AG04450 (cell line): Measurements from ENCODE around the gene ASB12. TPM values are rescaled to one million over a fixed set of nuclear protein-coding genes. Genes with fewer than 3 reads are reported as not detected.

Source experiments
- CTCF ChIA-PET: fragments of 300-600, 350-600 bp; formaldehyde crosslinking; extraction: SDS; loops from one replicate; lab custom pipeline; 2022; ENCODE audit warnings: antibody characterized with exemption, inconsistent platforms; lab: Charles Lee
- POLR2A ChIA-PET: fragments of 350-600 bp; formaldehyde crosslinking; extraction: SDS; loops from one replicate; lab custom pipeline; 2021; ENCODE audit warnings: antibody characterized with exemption, inconsistent platforms; lab: Yijun Ruan, JAX
- DNase-seq: peaks from one replicate; pipeline ENCODE4 v3.0.0-alpha.2; 2011; ENCODE audit warnings: low read depth, low spot score
- H3K27ac ChIP-seq: one replicate; pipeline ENCODE4 v1.5.1; 2012; ENCODE audit warnings: low read depth, low read length, control low read depth
- H3K27me3 ChIP-seq: one replicate; pipeline ENCODE4 v1.6.0; 2012; ENCODE audit warnings: low read length; ENCODE audit not compliant: control insufficient read depth, insufficient read depth
- H3K4me3 ChIP-seq: 2 replicates; pipeline ENCODE4 v1.5.1; 2011; ENCODE audit warnings: mild to moderate bottlenecking, low read depth, low read length, control low read depth
- H3K9me3 ChIP-seq: 2 replicates; pipeline ENCODE4 v1.5.1; 2012; ENCODE audit warnings: low read length; ENCODE audit not compliant: control insufficient read depth, insufficient read depth
- CTCF ChIP-seq: IDR thresholded peaks from 2 replicates; pipeline ENCODE4 v1.5.1; 2011; ENCODE audit warnings: low read depth, low read length, control low read depth, inconsistent platforms
- polyA plus RNA-seq: library from polyadenylated mRNA; depleted of rRNA; stranded (reverse); fragments of >200 nt; gene quantifications from 2 replicates; pipeline ENCODE4 v1.2.3, GENCODE V29; 2011

Gene ASB12
- polyA plus RNA-seq, 1 experiment: not detected

GRCh38 chrX:64206556-64207162 lies 23.7 kb downstream of the ASB12 start:
- Histone ChIP-seq H3K27me3 (no peaks in the 10 kb centered on the region), H3K9me3 (no peaks in the 10 kb centered on the region), H3K4me3 (peak overlapping the region; percentile 66), H3K27ac (peak overlapping the region; percentile 87)
- POLR2A ChIA-PET: no interaction called here
- DNase-seq: peak; percentile 33
- CTCF ChIA-PET: no interaction called here
- TF ChIP-seq CTCF: no peak

- H3K9me3 ChIP-seq: no peaks in the 10 kb centered on the region
- ChIA-PET POLR2A (no interaction called here), CTCF (no interaction called here)
- TF ChIP-seq CTCF: no peak
- peak overlapping the region; percentile 87 for H3K27ac ChIP-seq
- peak; percentile 72 for DNase-seq
- H3K4me3 ChIP-seq: peak overlapping the region; percentile 66
- no peaks in the 10 kb centered on the region for H3K27me3 ChIP-seq
Observed at GRCh38 chrX:64205735-64206501, 24.5 kb downstream of the ASB12 start.

- POLR2A ChIA-PET: no interaction called here
- Histone ChIP-seq H3K9me3 (no peaks in the 10 kb centered on the region), H3K27ac (peak within 1 kb of the TSS; percentile 87), H3K4me3 (peak within 1 kb of the TSS; percentile 66), H3K27me3 (no peaks in the 10 kb centered on the region)
- CTCF ChIA-PET: no interaction called here
- TF ChIP-seq CTCF: no peak
- DNase-seq: no peak
Observed at GRCh38 chrX:64205441-64205734, 25.0 kb downstream of the ASB12 start, which contains the start of gene AMER1. Gene AMER1 (minus strand): TSS chrX:64205708. CDS start chrX:64193286, 12,422 bp downstream.

- no peak for TF ChIP-seq CTCF
- Histone ChIP-seq H3K4me3 (peak overlapping the region; percentile 66), H3K9me3 (no peaks in the 10 kb centered on the region), H3K27me3 (no peaks in the 10 kb centered on the region), H3K27ac (peak overlapping the region; percentile 70)
- POLR2A ChIA-PET: interaction anchor here (0.6 kb wide), 1 partner anchor 1312 kb away, joined by 3 read pairs; no protein-coding TSS in a partner anchor
- no peak for DNase-seq
- CTCF ChIA-PET: no interaction called here
Observed at GRCh38 chrX:64204701-64205440, 25.5 kb downstream of the ASB12 start.
